Measurements from ENCODE around the gene NOP10. TPM values are rescaled to one million over a fixed set of nuclear protein-coding genes. Genes with fewer than 3 reads are reported as not detected.

NOP10 gene
- total and polyA plus RNA-seq, 2 of the 8 experiments (the other 6 are each of a cell fraction or from before 2014, with no cell fraction given) = 285 to 981 TPM

DNA sequence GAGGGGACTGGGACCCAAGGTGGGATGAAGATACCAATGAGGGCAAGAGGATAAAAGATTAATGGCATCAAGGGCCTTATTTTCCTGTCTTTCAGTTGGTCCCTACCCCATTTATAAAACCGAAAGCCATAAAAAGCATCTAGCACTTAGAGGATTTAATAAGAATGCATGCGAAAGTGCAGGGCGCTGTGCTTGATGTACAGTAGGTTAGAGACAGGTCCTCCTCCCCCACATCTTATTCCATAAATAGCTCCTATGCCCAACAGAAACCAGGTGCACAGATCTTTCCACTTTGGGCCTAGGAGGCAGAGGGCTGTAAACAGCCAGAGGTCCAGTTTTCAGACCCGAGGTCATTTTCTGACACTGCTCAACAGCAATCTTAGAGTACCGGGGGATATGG lies 22.9 kb upstream of the NOP10 start:
- no peaks in the 10 kb centered on the region for H3K27me3 ChIP-seq (replicated peaks in 1 of 4; ENCODE audit: control insufficient read depth in 3 of 4, extremely low read depth in 1 of 4, insufficient read depth in 3 of 4, low read length in 3 of 4)

More for the DNA sequence above, 22.9 kb upstream of the NOP10 start:
- TF ChIP-seq POU5F1 (IDR thresholded peaks at IDR 0.05; ENCODE audit: low read depth, low read length) (no peak), BACH1 (IDR thresholded peaks at IDR 0.05; ENCODE audit: low read length) (no peak), CEBPB (IDR thresholded peaks at IDR 0.05; ENCODE audit: low read depth, low read length) (no peak), BRCA1 (IDR thresholded peaks at IDR 0.05; ENCODE audit: low read depth, low read length) (no peak), YY1 (IDR thresholded peaks at IDR 0.05; ENCODE audit: low read depth, low read length) (no peak), NRF1 (IDR thresholded peaks at IDR 0.05; ENCODE audit: low read depth, low read length) (no peak), CTBP2 (IDR thresholded peaks at IDR 0.05; ENCODE audit: borderline replicate concordance, insufficient read depth, insufficient read length, low read length) (no peak), HDAC2 (IDR thresholded peaks at IDR 0.05; ENCODE audit: borderline replicate concordance in 1 of 2, low read depth in 2 of 2, low read length in 2 of 2) (no peak)
- TF ChIP-seq, protein P1, sequence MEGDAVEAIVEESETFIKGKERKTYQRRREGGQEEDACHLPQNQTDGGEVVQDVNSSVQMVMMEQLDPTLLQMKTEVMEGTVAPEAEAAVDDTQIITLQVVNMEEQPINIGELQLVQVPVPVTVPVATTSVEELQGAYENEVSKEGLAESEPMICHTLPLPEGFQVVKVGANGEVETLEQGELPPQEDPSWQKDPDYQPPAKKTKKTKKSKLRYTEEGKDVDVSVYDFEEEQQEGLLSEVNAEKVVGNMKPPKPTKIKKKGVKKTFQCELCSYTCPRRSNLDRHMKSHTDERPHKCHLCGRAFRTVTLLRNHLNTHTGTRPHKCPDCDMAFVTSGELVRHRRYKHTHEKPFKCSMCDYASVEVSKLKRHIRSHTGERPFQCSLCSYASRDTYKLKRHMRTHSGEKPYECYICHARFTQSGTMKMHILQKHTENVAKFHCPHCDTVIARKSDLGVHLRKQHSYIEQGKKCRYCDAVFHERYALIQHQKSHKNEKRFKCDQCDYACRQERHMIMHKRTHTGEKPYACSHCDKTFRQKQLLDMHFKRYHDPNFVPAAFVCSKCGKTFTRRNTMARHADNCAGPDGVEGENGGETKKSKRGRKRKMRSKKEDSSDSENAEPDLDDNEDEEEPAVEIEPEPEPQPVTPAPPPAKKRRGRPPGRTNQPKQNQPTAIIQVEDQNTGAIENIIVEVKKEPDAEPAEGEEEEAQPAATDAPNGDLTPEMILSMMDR (IDR thresholded peaks at IDR 0.05; ENCODE audit: control extremely low read depth in 1 of 3, insufficient read depth in 1 of 3, low read depth in 1 of 3, low read length in 3 of 3) = no peak
- H3K14ac ChIP-seq (ENCODE audit: insufficient read length) = no peak overlapping the region
- H2BK120ac ChIP-seq (replicated peaks; ENCODE audit: low read depth, low read length) = no peak overlapping the region
- H3K79me1 ChIP-seq (ENCODE audit: low read depth, low read length) = peaks cover 14% of the 10 kb centered on the region
- peak overlapping the region; percentile 26 to 93 for H3K4me2 ChIP-seq (ENCODE audit: insufficient read depth in 1 of 2, low read depth in 2 of 2, low read length in 2 of 2)
- H3K9me3 ChIP-seq (ENCODE audit: insufficient read depth in 2 of 2, low read depth in 1 of 2, low read length in 1 of 2) = no peaks in the 10 kb centered on the region
- H3K18ac ChIP-seq (ENCODE audit: extremely low read depth, low read length) = no peak overlapping the region; the same call in 1 of the 2 replicates
- ChIA-PET POLR2A (ENCODE audit: partially characterized antibody) (interaction anchor here (1.0 to 4.2 kb wide), 6 partner anchors 9 to 200 kb away, joined by 4 to 35 read pairs (median 18); partner anchors contain the start of genes NOP10, NUTM1 and SLC12A6), CTCF (ENCODE audit: partially characterized antibody) (interaction anchor here (0.6 to 2.6 kb wide), 3 partner anchors 11 to 269 kb away, joined by 3 to 16 read pairs (median 3); partner anchors contain the start of genes NOP10 and NUTM1)
- H2BK12ac ChIP-seq (ENCODE audit: low read depth, low read length) = no peak overlapping the region
- H2BK5ac ChIP-seq (ENCODE audit: low read depth, low read length) = no peak overlapping the region
- no peak overlapping the region for H4K8ac ChIP-seq (ENCODE audit: extremely low read depth, insufficient read depth, low read length)
- FAIRE-seq (no peak), DNase-seq (ENCODE audit: low read depth in 1 of 2, low spot score in 2 of 2) (no peak)
- H3K4ac ChIP-seq (replicated peaks; ENCODE audit: insufficient read length, low read depth, low read length) = no peak overlapping the region
- H4K20me1 ChIP-seq (replicated peaks in 1 of 2; ENCODE audit: control insufficient read depth in 1 of 2, insufficient read depth in 2 of 2, low read length in 2 of 2) = peaks cover 8% of the 10 kb centered on the region in 2 experiments
- H3K56ac ChIP-seq (replicated peaks; ENCODE audit: insufficient read length, low read depth, low read length) = no peak overlapping the region
- H3K4me3 ChIP-seq (ENCODE audit: extremely low read depth in 1 of 4, insufficient read depth in 2 of 4, low read depth in 3 of 4, low read length in 4 of 4) = peak overlapping the region; percentile 71 to 96 (median 84)
- no peak overlapping the region for H4K91ac ChIP-seq (replicated peaks; ENCODE audit: insufficient read length, low read length)
- peaks cover 4 to 21% of the 10 kb centered on the region in 2 experiments; a peak in 3 of 4 replicates for H3K79me2 ChIP-seq (ENCODE audit: control insufficient read depth in 1 of 2, insufficient read depth in 2 of 2, low read length in 2 of 2)
- peaks cover 0 to 17% (median 7%) of the 10 kb centered on the region in 4 experiments; a peak in 4 of 8 replicates for H3K36me3 ChIP-seq (ENCODE audit: control insufficient read depth in 2 of 4, insufficient read depth in 4 of 4, low read length in 3 of 4)
- H2AK5ac ChIP-seq (ENCODE audit: low read depth, low read length) = no peak overlapping the region
- no peak overlapping the region for H3K9ac ChIP-seq (replicated peaks in 1 of 4; ENCODE audit: extremely low read depth in 1 of 4, low read depth in 3 of 4, low read length in 3 of 4)
- H2BK15ac ChIP-seq (ENCODE audit: low read length) = peak overlapping the region; percentile 46; the same call in 1 of the 2 replicates
- peaks cover 4% of the 10 kb centered on the region; the same call in 1 of the 2 replicates for H3K23me2 ChIP-seq (ENCODE audit: low read depth, low read length)
- H3K4me1 ChIP-seq (replicated peaks in 1 of 4; ENCODE audit: control insufficient read depth in 3 of 4, insufficient read depth in 4 of 4, low read length in 3 of 4) = peaks cover 5 to 12% (median 7%) of the 10 kb centered on the region in 4 experiments
- H3K27ac ChIP-seq (ENCODE audit: low read depth, low read length) = no peak overlapping the region
- H4K5ac ChIP-seq (ENCODE audit: insufficient read length, low read depth, low read length) = no peak overlapping the region
- H2BK20ac ChIP-seq (ENCODE audit: low read length) = no peak overlapping the region
- no peak overlapping the region for H3K23ac ChIP-seq (ENCODE audit: insufficient read length)
- H2AFZ ChIP-seq (ENCODE audit: low read length) = no peak overlapping the region
- WGBS, 2 experiments (ENCODE audit: extremely low coverage in 1 of 2, insufficient coverage in 1 of 2, insufficient read length in 1 of 2, insufficient replicate concordance in 2 of 2, low coverage in 1 of 2, low lambda C conversion rate in 2 of 2, missing lambda C conversion rate in 1 of 2) = 68% methylated on average over 5 of the region's 5 CpGs; no CpG with 5 or more reads in 1 of the 2 experiments

All from H1 (cell line).